ENCODE measurements around the gene KIAA1328.
"Not testable (repeated sequence)": the region's sequence is repeated elsewhere in the genome, so short reads cannot be mapped to it uniquely, and the experiment has no call there.

The KIAA1328 gene

DNA sequence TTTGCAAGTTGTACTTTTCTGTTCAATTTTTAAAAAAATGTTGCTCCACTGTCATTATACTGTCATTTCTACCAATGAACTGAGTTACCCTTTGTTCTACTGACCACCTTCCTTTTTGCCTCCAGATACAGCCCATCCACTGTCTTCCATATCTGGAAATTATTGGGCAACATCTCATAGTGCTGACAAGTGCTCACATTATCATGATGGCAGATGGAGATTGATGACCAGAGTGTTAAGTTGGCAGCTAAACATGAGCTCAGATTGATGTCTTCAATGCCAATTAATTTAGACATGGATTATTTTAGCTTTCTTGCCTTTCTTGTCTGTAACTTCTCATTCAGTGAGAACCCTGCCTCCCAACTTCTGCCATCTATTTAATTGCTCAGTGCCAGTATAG is 76.6 kb downstream of the KIAA1328 start:
- in situ Hi-C loops (cut with HindIII; ENCODE audit: low pct_ligation_motif_present, low pct_unique_long_range_greater_than_20kb, low sequenced_read_pairs), result no loop called here
- no peak for DNase-seq

DNA sequence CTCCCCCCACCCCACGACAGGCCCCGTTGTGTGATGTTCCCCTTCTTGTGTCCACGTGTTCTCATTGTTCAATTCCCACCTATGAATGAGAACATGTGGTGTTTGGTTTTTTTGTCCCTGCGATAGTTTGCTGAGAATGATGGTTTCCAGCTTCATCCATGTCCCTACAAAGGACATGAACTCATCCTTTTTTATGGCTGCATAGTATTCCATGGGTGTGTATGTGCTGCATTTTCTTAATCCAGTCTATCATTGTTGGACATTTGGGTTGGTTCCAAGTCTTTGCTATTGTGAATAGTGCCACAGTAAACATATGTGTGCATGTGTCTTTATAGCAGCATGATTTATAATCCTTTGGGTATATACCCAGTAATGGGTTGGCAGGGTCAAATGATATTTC is 80.4 kb downstream of the KIAA1328 start:
- DNase-seq; in situ Hi-C loops (cut with HindIII; ENCODE audit: low pct_ligation_motif_present, low pct_unique_long_range_greater_than_20kb, low sequenced_read_pairs): not testable (repeated sequence)

DNA sequence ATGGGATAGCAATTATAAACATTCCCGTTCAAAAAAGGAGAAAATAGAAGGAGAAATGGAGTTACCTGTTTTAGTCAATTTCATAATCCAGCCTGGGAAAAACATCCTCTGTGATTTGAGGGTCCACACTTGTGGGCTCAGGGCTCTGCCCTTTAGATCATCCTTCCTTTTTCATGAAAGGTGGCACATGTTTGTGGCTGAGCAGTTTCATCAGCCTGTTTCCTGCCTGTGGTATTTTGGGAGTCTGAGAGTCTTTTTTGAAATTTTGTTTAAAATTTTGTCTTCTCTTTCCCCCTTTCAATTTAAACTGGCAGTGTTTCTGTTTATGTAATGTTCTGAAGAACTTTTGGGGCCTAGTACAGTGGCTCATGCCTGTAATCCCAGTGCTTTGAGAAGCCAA is 84.0 kb downstream of the KIAA1328 start:
- in situ Hi-C loops (cut with HindIII; ENCODE audit: low pct_ligation_motif_present, low pct_unique_long_range_greater_than_20kb, low sequenced_read_pairs), result no loop called here
- no peak for DNase-seq

DNA sequence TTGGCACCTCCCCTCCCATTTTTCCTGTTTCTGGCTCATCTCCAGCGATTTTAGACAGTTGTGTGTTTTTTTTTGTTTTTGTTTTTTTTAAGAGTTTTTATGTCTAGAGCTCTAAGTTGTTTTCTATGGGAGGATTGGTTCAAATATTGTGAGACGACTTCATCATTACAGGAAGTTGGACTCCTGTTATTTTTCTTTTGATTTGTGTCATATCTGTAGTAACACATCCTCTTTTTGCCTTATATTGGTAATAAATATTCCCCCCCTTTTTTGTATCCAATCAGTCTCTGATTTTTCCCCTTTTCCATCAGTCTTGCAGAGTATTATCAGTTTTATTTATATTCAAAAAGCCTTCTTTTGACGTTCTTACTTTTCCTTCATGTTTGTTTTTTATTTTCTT is 89.0 kb downstream of the KIAA1328 start:
- DNase-seq, result no peak
- in situ Hi-C loops (cut with HindIII; ENCODE audit: low pct_ligation_motif_present, low pct_unique_long_range_greater_than_20kb, low sequenced_read_pairs), result no loop called here

DNA sequence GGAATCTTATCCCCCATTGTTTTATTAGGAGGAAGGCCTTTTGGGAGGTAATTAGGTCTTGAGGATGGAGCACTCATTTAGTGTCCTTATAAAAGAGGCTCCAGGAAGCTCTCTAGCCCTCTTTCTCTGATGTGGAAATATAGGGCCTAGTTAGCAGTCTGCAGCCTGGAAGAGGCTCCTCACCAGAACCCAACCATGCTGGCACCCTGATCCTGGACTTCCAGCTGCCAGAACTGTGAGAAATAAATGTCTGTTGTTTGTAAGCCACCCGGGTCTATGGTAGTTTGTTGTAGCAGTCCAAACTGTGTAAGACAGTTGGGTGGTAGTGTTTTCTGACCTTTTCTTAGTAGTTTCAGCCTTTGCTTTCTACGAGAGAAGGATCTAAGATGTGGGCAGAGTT is 100.7 kb downstream of the KIAA1328 start:
- no peak for DNase-seq
- in situ Hi-C loops (cut with HindIII; ENCODE audit: low pct_ligation_motif_present, low pct_unique_long_range_greater_than_20kb, low sequenced_read_pairs), result no loop called here

DNA sequence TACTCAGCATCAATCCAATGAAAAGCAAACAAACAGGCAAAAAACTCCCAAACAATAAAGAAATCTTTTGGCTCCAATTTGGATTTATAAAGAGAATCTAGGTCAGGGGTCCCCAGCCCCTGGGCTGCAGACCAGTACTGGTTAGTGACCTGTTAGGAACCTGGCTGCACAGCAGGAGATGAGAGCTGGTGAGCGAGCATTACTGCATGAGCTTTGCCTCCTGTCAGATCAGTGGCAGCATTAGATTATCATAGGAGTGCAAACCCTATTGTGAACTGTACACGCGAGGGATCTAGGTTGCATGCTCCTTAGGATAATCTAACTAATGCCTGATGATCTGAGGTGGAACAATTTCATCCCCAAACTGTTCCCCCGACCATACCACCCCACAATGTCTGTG is 102.2 kb downstream of the KIAA1328 start:
- in situ Hi-C loops (cut with HindIII; ENCODE audit: low pct_ligation_motif_present, low pct_unique_long_range_greater_than_20kb, low sequenced_read_pairs), result no loop called here
- no peak for DNase-seq

DNA sequence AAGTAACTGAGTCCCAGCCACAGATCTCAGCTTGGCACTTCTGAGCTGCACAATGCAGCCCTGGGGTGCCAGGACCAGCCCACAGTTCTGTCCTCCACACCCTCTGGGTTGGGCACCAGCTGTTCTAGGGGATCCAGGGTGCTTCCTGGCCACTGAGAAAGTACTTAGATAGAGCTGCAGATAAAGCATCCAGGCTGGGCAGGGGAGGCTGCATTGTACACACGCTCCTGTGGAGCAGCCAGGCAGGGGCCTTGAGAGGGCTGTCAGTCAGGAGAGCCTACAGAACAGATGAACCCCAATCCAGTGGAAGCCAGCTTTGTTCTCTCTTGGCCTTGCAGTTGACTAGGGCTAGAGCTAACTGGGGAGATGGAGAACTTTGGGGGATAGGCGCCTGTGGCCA is 104.6 kb downstream of the KIAA1328 start:
- no peak for DNase-seq
- in situ Hi-C loops (cut with HindIII; ENCODE audit: low pct_ligation_motif_present, low pct_unique_long_range_greater_than_20kb, low sequenced_read_pairs), result no loop called here

DNA sequence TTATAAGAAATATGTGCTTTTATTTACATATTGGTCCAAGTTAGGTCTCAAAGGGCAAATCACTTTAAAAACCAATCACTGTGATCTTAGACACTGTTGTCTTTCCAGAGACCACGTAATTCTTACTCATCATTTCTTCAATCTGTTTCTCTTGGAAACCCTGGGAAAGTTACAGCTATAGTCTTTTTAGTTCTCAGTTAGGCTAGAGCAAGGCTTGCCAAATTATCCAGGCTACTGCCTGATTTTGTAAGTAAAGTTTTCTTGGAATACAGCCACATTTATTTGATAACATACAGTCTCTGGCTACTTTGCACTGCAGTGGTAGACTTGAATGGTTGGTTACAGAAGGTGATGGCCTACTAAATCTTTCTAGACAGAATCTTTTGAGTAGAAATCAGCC is 106.0 kb downstream of the KIAA1328 start:
- DNase-seq, result no peak
- in situ Hi-C loops (cut with HindIII; ENCODE audit: low pct_ligation_motif_present, low pct_unique_long_range_greater_than_20kb, low sequenced_read_pairs), result no loop called here

DNA sequence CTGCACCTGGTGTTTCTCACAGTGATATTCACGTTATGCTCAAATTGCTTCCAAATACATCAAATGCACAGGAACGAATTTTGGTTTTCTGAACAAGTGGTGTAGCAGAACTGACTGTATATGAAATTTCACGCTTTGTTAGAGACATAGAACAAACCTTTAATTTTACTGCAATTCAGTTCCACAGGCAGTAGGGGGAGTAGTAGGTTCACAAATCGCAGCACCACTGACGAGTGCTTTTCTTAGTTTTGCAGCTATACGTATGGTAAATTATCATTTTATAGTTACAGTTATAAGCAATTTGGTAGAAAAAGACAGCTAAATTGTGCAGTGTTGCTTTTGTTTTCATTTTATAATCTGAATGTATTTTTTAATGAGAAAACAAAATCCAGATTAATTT is 113.3 kb downstream of the KIAA1328 start:
- peak; percentile 38 for DNase-seq
- in situ Hi-C loops (cut with HindIII; ENCODE audit: low pct_ligation_motif_present, low pct_unique_long_range_greater_than_20kb, low sequenced_read_pairs), result no loop called here

DNA sequence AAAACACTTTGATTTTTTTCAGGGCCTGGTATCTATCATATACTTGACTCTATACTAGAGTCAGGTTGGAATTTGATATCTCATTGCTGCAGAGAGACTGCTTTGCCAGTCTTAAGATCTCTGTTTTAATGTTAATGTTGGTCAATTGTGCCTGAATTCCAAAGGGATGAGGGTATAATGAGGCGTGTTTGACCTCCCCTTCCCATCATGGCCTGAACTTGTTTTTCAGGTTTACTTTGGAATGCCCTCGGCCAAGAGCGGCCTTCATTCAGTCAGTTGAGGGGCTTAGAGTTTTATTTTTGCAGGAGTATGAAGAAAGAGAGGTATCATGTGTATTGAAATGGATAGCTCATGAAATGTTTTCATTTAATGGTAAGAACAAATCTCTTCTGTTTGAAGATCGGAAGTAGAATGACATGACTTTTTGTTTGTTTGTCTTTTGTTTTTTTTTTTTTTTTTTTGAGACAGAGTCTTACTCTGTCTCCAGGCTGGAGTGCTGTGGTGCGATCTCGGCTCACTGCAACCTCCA is 119.0 kb downstream of the KIAA1328 start:
- DNase-seq, result no peak
- in situ Hi-C loops (cut with HindIII; ENCODE audit: low pct_ligation_motif_present, low pct_unique_long_range_greater_than_20kb, low sequenced_read_pairs), result no loop called here

DNA sequence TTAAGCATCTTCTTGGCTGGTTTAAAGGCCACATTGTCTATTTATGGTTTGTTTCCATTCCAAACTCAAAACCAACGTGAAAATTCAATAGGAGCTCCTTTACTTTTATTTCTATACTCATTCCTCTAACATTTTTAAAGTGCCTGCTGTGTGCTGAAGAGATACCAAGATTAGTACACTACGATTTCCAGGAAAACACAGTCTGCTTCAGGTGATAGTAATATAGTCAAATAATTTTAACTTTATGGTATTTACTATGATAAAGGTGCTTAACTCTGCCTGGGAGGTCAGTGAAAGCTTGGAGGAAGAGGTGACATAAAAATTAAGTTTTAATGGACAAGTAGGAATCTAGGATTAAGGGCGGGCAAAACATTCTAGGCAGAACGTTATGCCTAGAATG is 121.4 kb downstream of the KIAA1328 start:
- DNase-seq, result no peak
- in situ Hi-C loops (cut with HindIII; ENCODE audit: low pct_ligation_motif_present, low pct_unique_long_range_greater_than_20kb, low sequenced_read_pairs), result no loop called here

DNA sequence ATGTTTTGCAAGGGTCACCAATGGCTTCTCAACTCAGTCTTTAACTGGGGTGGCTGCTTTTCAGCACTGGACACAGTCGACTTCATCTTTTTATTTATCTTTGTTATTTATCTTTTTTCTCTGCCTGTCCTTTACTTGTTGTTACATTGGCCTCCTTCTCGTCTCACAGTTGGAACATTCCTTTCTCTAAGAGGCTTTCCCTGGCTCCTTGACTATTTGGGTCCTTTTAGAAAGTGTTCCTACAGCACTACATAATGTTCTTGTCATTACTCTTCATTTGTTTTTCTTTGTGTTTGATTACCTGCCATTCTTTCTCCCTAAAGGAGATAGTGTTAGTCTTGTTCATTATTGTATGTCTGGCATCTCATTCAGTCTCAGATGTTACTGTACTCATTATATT is 122.0 kb downstream of the KIAA1328 start:
- DNase-seq, result no peak
- in situ Hi-C loops (cut with HindIII; ENCODE audit: low pct_ligation_motif_present, low pct_unique_long_range_greater_than_20kb, low sequenced_read_pairs), result no loop called here

DNA sequence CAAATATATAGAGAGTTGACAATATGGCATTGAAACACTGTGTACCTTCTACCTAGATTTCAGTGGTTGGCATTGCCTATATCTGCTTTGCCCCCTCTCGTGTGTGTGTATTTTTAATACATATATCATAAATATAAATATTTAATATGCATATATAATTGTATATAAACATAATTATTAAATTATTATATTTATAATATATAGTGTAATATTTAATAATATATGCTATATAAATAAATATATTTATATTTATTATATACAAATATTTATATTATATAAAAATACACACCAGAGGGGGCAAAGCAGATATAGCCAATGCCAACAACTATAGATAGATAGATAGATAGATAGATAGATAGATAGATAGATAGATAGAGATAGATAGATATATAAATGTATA is 124.1 kb downstream of the KIAA1328 start:
- DNase-seq, result no peak
- in situ Hi-C loops (cut with HindIII; ENCODE audit: low pct_ligation_motif_present, low pct_unique_long_range_greater_than_20kb, low sequenced_read_pairs), result no loop called here

DNA sequence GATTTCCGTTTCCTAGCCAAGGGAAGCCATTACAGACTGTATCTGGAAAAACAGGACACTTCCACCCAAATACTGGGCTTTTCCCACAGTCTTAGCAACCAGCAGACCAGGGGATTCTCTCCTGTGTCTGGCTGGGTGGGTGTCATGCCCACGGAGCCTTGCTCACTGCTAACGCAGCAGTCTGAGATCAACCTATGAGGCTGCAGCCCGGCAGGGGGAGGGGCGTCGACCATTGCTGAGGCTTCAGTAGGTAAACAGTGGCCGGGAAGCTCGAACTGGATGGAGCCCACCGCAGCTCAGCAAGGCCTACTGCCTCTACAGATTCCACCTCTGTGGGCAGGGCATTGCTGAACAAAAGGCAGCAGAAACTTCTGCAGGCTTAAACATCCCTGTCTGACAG is 131.1 kb downstream of the KIAA1328 start:
- in situ Hi-C loops (cut with HindIII; ENCODE audit: low pct_ligation_motif_present, low pct_unique_long_range_greater_than_20kb, low sequenced_read_pairs), result no loop called here
- DNase-seq, result no peak

DNA sequence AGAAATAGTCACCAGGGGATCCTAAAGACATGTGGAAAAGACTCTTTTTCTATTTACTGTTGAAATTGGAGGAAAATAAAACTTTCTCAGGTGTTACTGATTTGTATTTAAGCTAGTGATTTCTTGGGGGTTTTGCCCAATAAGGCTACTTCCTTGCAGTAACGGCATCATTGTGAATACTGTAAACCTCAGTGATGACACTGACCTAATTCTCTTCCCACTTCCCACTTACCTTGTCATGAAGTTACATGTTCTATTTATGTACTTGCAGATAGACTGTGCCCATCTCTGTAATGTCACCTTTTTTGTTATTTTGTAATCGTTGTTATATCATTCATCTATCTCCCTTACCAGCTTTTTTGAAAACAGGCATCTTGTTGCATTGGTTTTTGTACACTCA is 134.5 kb downstream of the KIAA1328 start:
- DNase-seq, result no peak
- in situ Hi-C loops (cut with HindIII; ENCODE audit: low pct_ligation_motif_present, low pct_unique_long_range_greater_than_20kb, low sequenced_read_pairs), result no loop called here

DNA sequence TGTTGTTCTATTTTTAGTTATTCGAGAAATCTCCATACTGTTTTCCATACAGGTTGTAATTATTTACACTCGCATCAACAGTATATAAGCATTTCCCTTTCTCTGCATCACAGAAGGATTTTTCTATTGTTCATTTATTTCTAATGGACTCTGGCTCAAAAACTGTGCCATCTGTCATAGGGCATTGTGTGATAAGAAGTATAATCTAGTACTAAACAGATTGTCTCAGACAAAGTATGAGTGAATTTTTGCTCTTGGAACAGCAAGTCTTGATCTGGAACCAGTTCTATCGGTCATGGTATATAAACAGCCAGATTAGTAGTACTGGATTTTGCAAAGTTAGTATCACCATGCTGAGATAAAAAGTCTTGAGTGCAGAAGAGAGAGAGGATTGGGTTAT is 145.8 kb downstream of the KIAA1328 start:
- DNase-seq, result no peak
- in situ Hi-C loops (cut with HindIII; ENCODE audit: low pct_ligation_motif_present, low pct_unique_long_range_greater_than_20kb, low sequenced_read_pairs), result no loop called here

DNA sequence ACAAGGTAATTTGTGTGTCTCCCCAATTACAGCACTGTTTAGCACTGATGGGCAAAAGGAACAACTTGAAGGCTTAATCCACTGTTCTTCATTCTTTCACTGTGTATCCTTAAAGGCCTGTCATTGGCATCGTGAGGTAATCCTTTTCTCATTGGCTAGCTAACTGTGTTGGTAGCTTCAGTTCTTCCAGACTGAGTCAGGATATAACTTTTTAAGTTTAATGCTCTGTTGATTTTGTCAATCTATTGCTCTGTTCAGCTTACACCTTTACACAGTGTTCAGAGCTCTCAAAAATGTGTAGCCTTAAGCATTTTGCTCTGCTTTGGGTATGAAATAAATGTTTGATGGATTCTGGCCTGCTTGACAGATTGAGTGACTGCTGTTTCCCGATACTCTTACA is 148.2 kb downstream of the KIAA1328 start:
- no peak for DNase-seq
- in situ Hi-C loops (cut with HindIII; ENCODE audit: low pct_ligation_motif_present, low pct_unique_long_range_greater_than_20kb, low sequenced_read_pairs), result no loop called here

DNA sequence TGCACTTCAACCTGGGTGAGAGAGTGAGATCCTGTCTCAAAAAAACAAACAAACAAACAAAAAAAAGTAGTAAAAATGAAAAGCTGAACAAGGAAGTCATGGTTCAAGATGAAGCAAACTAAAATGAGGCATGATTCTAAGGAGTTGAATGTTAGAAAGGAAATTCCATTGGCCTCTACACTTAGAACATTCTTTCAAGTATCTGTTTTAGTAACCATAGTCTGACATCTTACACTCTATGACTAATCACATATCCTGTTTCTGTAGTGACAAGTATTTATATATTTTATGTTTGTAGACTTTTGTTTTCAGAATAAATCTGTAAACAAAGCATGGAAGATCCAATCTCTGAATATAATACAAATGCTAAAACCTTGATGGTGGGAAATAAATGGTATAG is 164.1 kb downstream of the KIAA1328 start:
- in situ Hi-C loops (cut with HindIII; ENCODE audit: low pct_ligation_motif_present, low pct_unique_long_range_greater_than_20kb, low sequenced_read_pairs), result no loop called here
- DNase-seq, result no peak

DNA sequence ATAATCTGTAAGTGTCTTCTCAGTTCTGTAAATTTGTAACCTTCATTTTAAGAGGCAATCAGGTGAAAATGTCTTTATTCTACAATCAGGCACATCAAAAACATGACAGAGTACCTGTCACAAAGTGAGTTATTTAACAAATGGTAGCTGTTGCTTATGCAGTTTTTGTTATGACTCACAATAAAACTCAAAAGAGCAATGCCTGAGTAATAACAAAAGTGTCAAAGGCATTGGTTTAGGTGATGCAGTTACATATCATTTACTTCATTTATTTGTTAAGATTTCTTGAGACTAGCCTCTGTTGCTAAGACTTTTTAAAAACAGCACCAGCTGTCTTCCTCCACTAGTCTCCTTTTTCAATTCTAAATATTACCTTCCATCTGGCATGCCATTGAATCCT is 177.8 kb downstream of the KIAA1328 start:
- no peak for DNase-seq
- in situ Hi-C loops (cut with HindIII; ENCODE audit: low pct_ligation_motif_present, low pct_unique_long_range_greater_than_20kb, low sequenced_read_pairs), result no loop called here

DNA sequence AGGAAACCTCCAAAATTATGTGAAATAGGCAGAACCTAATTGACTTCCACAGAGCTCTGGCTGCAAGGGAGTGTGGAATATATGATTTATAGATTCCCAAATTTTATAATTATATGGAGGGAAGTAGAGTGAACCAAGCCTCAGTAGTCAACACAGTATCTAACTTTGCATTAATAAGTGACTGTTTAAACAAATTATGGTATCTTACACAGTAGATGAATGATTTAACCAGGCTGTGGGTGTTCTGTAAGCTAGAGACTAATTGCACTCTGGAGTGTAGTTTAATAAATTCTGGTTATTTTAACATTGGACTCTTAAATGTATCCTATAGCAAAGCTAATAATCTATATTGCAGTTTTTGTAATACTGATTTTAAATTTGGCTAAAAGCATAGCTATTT is 183.5 kb downstream of the KIAA1328 start:
- in situ Hi-C loops (cut with HindIII; ENCODE audit: low pct_ligation_motif_present, low pct_unique_long_range_greater_than_20kb, low sequenced_read_pairs), result no loop called here

DNA sequence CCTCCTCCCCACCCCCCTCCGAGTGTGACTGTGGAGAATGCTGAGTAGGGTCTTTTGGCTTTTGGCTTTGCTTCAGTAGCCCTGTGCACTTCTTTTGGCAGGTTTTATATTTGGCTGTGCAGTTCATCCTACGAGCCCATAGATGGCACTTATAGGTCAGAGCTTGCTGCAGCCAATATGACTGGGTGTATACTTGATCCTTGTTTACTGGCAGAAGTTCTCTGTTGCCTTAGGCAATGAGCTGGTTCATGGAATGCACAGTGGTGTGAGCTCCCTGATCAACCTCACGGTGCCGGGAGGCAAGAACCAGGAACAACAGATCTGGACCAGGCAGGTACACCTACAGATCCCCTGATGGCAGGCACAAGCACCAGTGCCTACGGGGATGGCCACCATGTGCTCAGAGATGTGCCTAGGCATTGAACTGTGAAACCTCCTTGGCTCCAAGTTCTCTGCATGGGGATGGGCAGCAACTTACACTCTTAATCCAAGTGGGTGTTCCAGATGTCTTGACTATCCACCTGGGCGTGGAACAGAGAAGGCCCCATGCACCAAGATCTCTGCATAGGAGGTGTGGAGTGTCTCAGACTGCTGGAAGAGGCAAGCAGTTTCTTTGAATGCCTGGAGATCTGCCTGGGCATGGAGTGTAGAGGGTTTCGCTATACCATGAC is 190.4 kb downstream of the KIAA1328 start:
- in situ Hi-C loops (cut with HindIII; ENCODE audit: low pct_ligation_motif_present, low pct_unique_long_range_greater_than_20kb, low sequenced_read_pairs), result no loop called here
- DNase-seq, result peak; percentile 19

More for the DNA sequence above, 183.5 kb downstream of the KIAA1328 start:
- no peak for DNase-seq
